Activated CD8-positive, alpha-beta memory T cell treated with anti-CD3 and anti-CD28 coated beads, Interleukin-2, amount 50 U/mL, for 1 hour (primary cell): Measurements from ENCODE around the gene TTF2.

Source experiments
- DNase-seq: peaks from one replicate; pipeline ENCODE4 v3.0.0-alpha.2; 2020; ENCODE audit errors: extremely low read depth

The TTF2 gene

GRCh38 chr1:117059678-117060440 lies at the start of gene TTF2:
Gene TTF2, plus strand, starts transcription at chr1:117060326. Its CDS starts 21 bp downstream, at chr1:117060347.
- DNase-seq = peak; percentile 87

- DNase-seq = no peak
Measured at GRCh38 chr1:117011334-117011733, 48.8 kb upstream of the TTF2 start.

- DNase-seq = no peak
Measured at GRCh38 chr1:117013309-117013858, 46.7 kb upstream of the TTF2 start.

- no peak for DNase-seq
Measured at GRCh38 chr1:117014209-117014608, 45.9 kb upstream of the TTF2 start.

GRCh38 chr1:117015724-117016123 lies 44.4 kb upstream of the TTF2 start:
- no peak for DNase-seq

GRCh38 chr1:117017062-117017461 lies 43.1 kb upstream of the TTF2 start:
- DNase-seq = no peak

GRCh38 chr1:117017648-117018047 lies 42.5 kb upstream of the TTF2 start:
- DNase-seq = no peak

- no peak for DNase-seq
Measured at GRCh38 chr1:117020526-117021156, 39.5 kb upstream of the TTF2 start.

- no peak for DNase-seq
Measured at GRCh38 chr1:117022114-117022513, 38.0 kb upstream of the TTF2 start.

- no peak for DNase-seq
Measured at GRCh38 chr1:117025568-117025967, 34.6 kb upstream of the TTF2 start.

GRCh38 chr1:117026361-117026760 lies 33.8 kb upstream of the TTF2 start:
- no peak for DNase-seq

- DNase-seq = no peak
Measured at GRCh38 chr1:117029685-117030084, 30.4 kb upstream of the TTF2 start.

- no peak for DNase-seq
Measured at GRCh38 chr1:117030271-117030877, 29.8 kb upstream of the TTF2 start.

- no peak for DNase-seq
Measured at GRCh38 chr1:117032266-117032665, 27.9 kb upstream of the TTF2 start.

- DNase-seq = no peak
Measured at GRCh38 chr1:117032681-117033539, 27.2 kb upstream of the TTF2 start.

- DNase-seq = no peak
Measured at GRCh38 chr1:117033772-117034171, 26.4 kb upstream of the TTF2 start.

- no peak for DNase-seq
Measured at GRCh38 chr1:117034791-117035290, 25.3 kb upstream of the TTF2 start.

- no peak for DNase-seq
Measured at GRCh38 chr1:117036018-117036461, 24.1 kb upstream of the TTF2 start.

GRCh38 chr1:117037802-117038201 lies 22.3 kb upstream of the TTF2 start:
- DNase-seq = no peak

GRCh38 chr1:117038236-117038635 lies 21.9 kb upstream of the TTF2 start:
- no peak for DNase-seq

- DNase-seq = no peak
Measured at GRCh38 chr1:117044217-117044616, 15.9 kb upstream of the TTF2 start.
